HUES6 (cell line): ENCODE data around the gene EMC1.
"Not testable (repeated sequence)": the region's sequence is repeated elsewhere in the genome, so short reads cannot be mapped to it uniquely, and the experiment has no call there.

Source experiments
- H3K27ac ChIP-seq: 2 replicates; pipeline ENCODE4 v1.7.0; 2013; ENCODE audit warnings: low read depth, mild to moderate bottlenecking, low read length, inconsistent platforms
- H3K27me3 ChIP-seq: 2 replicates; pipeline ENCODE4 v1.6.1; 2013; ENCODE audit warnings: low read length; ENCODE audit not compliant: control insufficient read depth, insufficient read depth
- H3K36me3 ChIP-seq: 2 replicates; pipeline ENCODE4 v1.6.1; 2013; ENCODE audit warnings: low read length; ENCODE audit not compliant: control insufficient read depth, insufficient read depth
- H3K4me1 ChIP-seq: 2 replicates; pipeline ENCODE4 v1.6.1; 2013; ENCODE audit warnings: low read length; ENCODE audit not compliant: control insufficient read depth, insufficient read depth
- H3K4me3 ChIP-seq: 2 replicates; pipeline ENCODE4 v1.5.1; 2013; ENCODE audit warnings: low read depth, low read length
- H3K9ac ChIP-seq: one replicate; pipeline ENCODE4 v1.6.1; 2013; ENCODE audit warnings: mild to moderate bottlenecking, low read length
- H3K9me3 ChIP-seq: 2 replicates; pipeline ENCODE4 v1.6.1; 2013; ENCODE audit warnings: low read depth, low read length; ENCODE audit not compliant: control insufficient read depth, insufficient read depth

Gene EMC1

GRCh38 chr1:19231736-19232523 is 19.4 kb downstream of the EMC1 start:
- not testable (repeated sequence) for H3K27ac ChIP-seq, H3K4me1 ChIP-seq, H3K9me3 ChIP-seq, H3K27me3 ChIP-seq, H3K4me3 ChIP-seq, H3K9ac ChIP-seq
- H3K36me3 ChIP-seq: peaks cover 88% of the 10 kb centered on the region

DNA sequence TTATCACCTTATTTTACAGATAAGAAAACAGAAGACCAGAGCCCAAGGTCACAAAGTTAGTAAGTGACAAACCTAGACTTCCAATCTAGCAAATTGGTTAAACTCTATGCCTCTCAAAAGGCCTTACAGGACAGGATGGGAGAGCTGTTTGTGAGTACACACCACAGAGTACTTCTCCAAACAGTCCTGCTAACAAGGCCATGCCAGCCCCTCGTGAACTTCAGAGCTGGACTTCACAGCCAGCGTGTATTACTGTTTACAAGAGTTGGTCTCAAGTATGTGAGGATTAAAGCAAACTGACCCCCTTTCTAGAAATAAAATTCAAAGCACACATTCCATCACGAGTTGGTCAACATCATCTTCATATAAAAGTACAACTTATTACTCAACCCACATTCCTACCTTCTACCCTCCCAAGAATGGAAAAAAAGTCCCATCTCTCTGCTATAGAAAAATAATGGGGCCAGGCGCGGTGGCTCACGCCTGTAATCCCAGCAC is 21.4 kb downstream of the EMC1 start:
- H3K4me1 ChIP-seq: no peaks in the 10 kb centered on the region
- H3K9ac ChIP-seq: no peak overlapping the region
- no peak overlapping the region for H3K4me3 ChIP-seq
- peaks cover 96% of the 10 kb centered on the region for H3K36me3 ChIP-seq
- H3K27me3 ChIP-seq: no peaks in the 10 kb centered on the region
- H3K9me3 ChIP-seq: no peaks in the 10 kb centered on the region
- no peak overlapping the region for H3K27ac ChIP-seq

GRCh38 chr1:19229229-19229628 is 22.1 kb downstream of the EMC1 start:
- Histone ChIP-seq H3K27ac (no peak overlapping the region), H3K9ac (no peak overlapping the region), H3K27me3 (no peaks in the 10 kb centered on the region), H3K9me3 (no peaks in the 10 kb centered on the region), H3K36me3 (peaks cover 96% of the 10 kb centered on the region), H3K4me3 (no peak overlapping the region), H3K4me1 (no peaks in the 10 kb centered on the region)

DNA sequence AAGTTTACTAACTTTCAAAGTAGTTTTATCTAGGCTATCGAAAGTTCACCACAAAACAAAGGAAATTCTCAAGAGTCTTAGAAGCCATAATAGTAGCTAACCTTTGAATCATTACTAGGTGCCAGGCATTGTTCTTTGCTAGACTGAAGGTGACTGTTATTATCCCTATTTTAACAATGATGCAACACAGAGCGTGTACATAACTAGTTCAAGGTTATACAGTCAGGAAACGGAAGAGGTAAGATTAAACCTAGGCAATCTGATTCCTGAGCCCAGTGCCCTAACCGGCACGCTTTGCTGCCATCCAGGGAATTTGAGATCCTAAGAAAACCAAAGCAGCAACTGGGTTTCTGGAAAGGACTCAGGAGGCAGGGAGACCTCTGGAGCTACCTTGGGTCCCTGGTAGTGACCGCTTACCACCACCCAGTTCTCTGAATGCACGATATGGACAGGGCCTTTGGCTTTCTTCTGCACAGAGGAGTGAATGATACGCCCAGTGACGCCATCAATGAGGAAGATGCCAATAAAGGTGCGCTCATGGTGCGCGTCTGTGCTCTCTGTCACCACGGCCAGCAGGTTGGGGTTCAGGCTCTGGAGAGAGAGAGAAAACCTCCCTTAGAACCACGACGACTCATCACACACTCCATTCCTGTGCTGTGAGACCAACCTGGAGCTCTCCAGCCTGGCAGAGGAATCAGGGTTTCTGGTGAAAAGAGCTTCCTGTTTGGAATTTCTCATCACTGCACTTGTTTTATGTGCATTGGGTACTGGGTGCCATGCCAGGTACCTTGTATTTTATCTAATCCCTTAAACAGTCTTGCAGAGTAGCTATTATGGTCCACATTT is 28.1 kb downstream of the EMC1 start:
- no peaks in the 10 kb centered on the region for H3K4me1 ChIP-seq
- no peak overlapping the region for H3K27ac ChIP-seq
- no peak overlapping the region for H3K9ac ChIP-seq
- H3K4me3 ChIP-seq: no peak overlapping the region
- no peaks in the 10 kb centered on the region for H3K9me3 ChIP-seq
- no peaks in the 10 kb centered on the region for H3K27me3 ChIP-seq
- peaks cover 97% of the 10 kb centered on the region for H3K36me3 ChIP-seq

DNA sequence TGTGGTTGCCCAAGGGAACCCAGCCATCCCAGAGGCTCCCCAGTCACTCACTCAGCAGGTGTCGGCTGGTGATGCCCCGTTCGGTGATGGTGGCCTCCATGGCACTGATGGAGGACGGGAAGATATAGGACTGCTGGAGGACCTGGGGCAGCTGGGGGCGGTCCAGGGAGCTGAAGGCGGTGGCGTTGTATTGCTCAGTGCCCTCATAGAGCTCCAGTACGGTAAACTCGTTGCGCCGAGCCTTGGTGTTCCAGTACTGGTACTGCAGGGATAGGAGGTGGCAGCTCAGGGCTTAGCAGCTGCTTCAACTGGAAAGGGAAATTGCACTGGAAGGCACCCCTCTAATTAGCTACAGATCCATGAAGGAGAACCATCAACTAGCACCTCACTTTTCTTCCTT is 28.8 kb downstream of the EMC1 start:
- H3K4me1 ChIP-seq: no peaks in the 10 kb centered on the region
- no peaks in the 10 kb centered on the region for H3K27me3 ChIP-seq
- no peak overlapping the region for H3K9ac ChIP-seq
- H3K36me3 ChIP-seq: peaks cover 98% of the 10 kb centered on the region
- no peaks in the 10 kb centered on the region for H3K9me3 ChIP-seq
- no peak overlapping the region for H3K27ac ChIP-seq
- no peak overlapping the region for H3K4me3 ChIP-seq

- no peak overlapping the region for H3K27ac ChIP-seq
- no peaks in the 10 kb centered on the region for H3K9me3 ChIP-seq
- no peak overlapping the region for H3K9ac ChIP-seq
- no peaks in the 10 kb centered on the region for H3K4me1 ChIP-seq
- H3K4me3 ChIP-seq: no peak overlapping the region
- H3K36me3 ChIP-seq: peaks cover 100% of the 10 kb centered on the region
- H3K27me3 ChIP-seq: no peaks in the 10 kb centered on the region
These were observed 30.3 kb downstream of the EMC1 start for GRCh38 chr1:19220991-19221390.

- Histone ChIP-seq H3K27me3 (no peaks in the 10 kb centered on the region), H3K27ac (no peak overlapping the region), H3K4me1 (no peaks in the 10 kb centered on the region), H3K9me3 (no peaks in the 10 kb centered on the region), H3K4me3 (no peak overlapping the region), H3K36me3 (peaks cover 97% of the 10 kb centered on the region), H3K9ac (no peak overlapping the region)
These were observed 31.1 kb downstream of the EMC1 start for GRCh38 chr1:19220080-19220846.

GRCh38 chr1:19219451-19219850 is 31.9 kb downstream of the EMC1 start:
- H3K4me1 ChIP-seq: no peaks in the 10 kb centered on the region
- H3K36me3 ChIP-seq: peaks cover 95% of the 10 kb centered on the region
- H3K9me3 ChIP-seq: no peaks in the 10 kb centered on the region
- H3K4me3 ChIP-seq: no peak overlapping the region
- no peaks in the 10 kb centered on the region for H3K27me3 ChIP-seq
- H3K27ac ChIP-seq: no peak overlapping the region
- H3K9ac ChIP-seq: no peak overlapping the region

GRCh38 chr1:19216585-19216984 is 34.7 kb downstream of the EMC1 start:
- H3K4me1 ChIP-seq, H3K4me3 ChIP-seq, H3K27ac ChIP-seq, H3K9ac ChIP-seq, H3K9me3 ChIP-seq, H3K27me3 ChIP-seq: not testable (repeated sequence)
- H3K36me3 ChIP-seq: peaks cover 85% of the 10 kb centered on the region

DNA sequence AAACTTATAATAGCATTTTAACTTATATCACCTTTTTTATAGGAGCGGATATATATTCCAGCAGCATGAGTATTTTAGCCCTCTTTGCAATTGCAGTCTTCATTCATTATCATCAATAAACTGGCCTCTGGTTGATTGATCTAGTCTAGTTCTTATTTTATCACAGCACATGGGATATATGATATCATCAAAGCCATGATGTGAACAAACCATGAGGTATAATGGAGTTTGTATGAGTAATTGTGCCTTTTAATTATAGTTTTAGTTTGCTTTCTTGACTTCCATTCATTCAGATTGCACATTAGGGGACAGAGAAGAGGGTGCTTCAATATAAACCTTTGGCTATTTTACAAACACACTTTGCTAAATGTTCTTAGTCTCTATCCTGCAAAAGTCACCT is 37.7 kb downstream of the EMC1 start:
- Histone ChIP-seq H3K4me3 (no peak overlapping the region), H3K27me3 (no peaks in the 10 kb centered on the region), H3K27ac (no peak overlapping the region), H3K9ac (no peak overlapping the region), H3K9me3 (no peaks in the 10 kb centered on the region), H3K36me3 (peaks cover 55% of the 10 kb centered on the region), H3K4me1 (peaks cover 6% of the 10 kb centered on the region)
